Cardiac fibroblast (primary cell): ENCODE measurements around the gene PIEZO2.

Source experiments
- DNase-seq, 2 donors: peaks; one replicate each; pipeline versions ENCODE4 v3.0.0 to v3.0.0-alpha.2; 2010; ENCODE audit warnings: low read depth in 2 of 2
- H3K4me3 ChIP-seq, 2 donors: replicated peaks in 1 of 2; 1 replicate in 1 of 2; 2 replicates in 1 of 2; pipeline ENCODE4 v1.5.1; 2011; ENCODE audit warnings: low read depth in 2 of 2, low read length in 2 of 2, mild to moderate bottlenecking in 2 of 2, moderate library complexity in 1 of 2
- CTCF ChIP-seq: IDR thresholded peaks from one replicate; pipeline ENCODE4 v1.5.1; 2011; ENCODE audit warnings: low read depth, mild to moderate bottlenecking, low read length, inconsistent platforms

The PIEZO2 gene

GRCh38 chr18:11054497-11054896 is 94.9 kb downstream of the PIEZO2 start:
- no peak overlapping the region for H3K4me3 ChIP-seq
- no peak for DNase-seq
- no peak for TF ChIP-seq CTCF

- DNase-seq: no peak
These were observed 96.1 kb downstream of the PIEZO2 start for GRCh38 chr18:11053293-11053692.

GRCh38 chr18:11052800-11053199 is 96.6 kb downstream of the PIEZO2 start:
- no peak overlapping the region for H3K4me3 ChIP-seq
- no peak for DNase-seq
- no peak for TF ChIP-seq CTCF

More at GRCh38 chr18:11053293-11053692, 96.1 kb downstream of the PIEZO2 start:
- no peak for TF ChIP-seq CTCF
- H3K4me3 ChIP-seq: no peak overlapping the region

GRCh38 chr18:11051462-11051861 is 97.9 kb downstream of the PIEZO2 start:
- DNase-seq: no peak
- H3K4me3 ChIP-seq: no peak overlapping the region
- TF ChIP-seq CTCF: no peak

- no peak overlapping the region for H3K4me3 ChIP-seq
- DNase-seq: no peak
- no peak for TF ChIP-seq CTCF
These were observed 98.4 kb downstream of the PIEZO2 start for GRCh38 chr18:11050966-11051365.

GRCh38 chr18:11047817-11048216 is 101.6 kb downstream of the PIEZO2 start:
- TF ChIP-seq CTCF: no peak
- H3K4me3 ChIP-seq: no peak overlapping the region
- DNase-seq: no peak

GRCh38 chr18:11047156-11047555 is 102.2 kb downstream of the PIEZO2 start:
- no peak overlapping the region for H3K4me3 ChIP-seq
- TF ChIP-seq CTCF: no peak
- DNase-seq: no peak
